HL-60/S4 treated with phorbol 12-myristate 13-acetate at 8.2 ng/mL for 4 days and 3 days (cell line): Measurements from ENCODE around the gene OGFOD3.

Source experiments
- in situ Hi-C: fragments of 300-500 bp; cut with MboI; formaldehyde crosslinking; loops from 2 replicates; pipeline ENCODE4 v1.15.0; 2022; ENCODE audit warnings: low sequenced_read_pairs

OGFOD3 gene

DNA sequence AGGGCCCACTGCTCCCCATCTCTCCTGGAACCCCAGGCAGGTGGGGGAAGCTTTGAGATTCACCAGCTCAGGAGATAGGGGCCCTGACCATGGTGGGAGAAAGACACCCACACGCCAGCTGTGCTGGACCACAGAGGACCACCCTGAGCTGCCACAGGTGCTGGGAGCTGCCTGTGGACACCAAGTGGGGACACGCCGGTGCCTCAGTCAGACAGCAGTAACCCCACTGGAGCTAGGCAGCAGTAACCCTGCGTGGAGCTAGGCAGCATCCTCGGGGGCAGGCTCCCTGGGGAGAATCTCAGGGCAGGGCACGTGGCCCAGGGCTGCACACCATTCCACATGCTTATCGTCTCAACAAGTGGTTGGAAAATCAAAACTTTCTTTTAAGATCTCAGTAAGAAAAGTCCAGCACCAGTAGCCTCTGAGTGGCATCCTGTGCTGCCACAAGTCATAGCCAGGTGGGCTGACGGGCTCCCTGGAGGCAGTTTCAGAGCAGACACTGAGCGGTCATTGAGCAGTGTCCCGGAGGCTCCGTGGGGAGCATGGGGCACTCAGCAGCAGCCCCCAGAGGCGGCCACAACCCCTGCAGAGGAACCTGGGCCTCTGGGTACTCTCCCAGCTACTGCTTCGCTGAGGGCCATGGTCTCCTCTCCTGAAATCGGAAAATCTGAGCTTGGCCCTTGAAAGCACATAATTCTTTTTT lies 8.2 kb downstream of the OGFOD3 start:
- in situ Hi-C loops = loop anchor here (5.0 to 25.0 kb wide), 2 partner anchors 58 to 148 kb away; partner anchors contain the start of gene CSNK1D

DNA sequence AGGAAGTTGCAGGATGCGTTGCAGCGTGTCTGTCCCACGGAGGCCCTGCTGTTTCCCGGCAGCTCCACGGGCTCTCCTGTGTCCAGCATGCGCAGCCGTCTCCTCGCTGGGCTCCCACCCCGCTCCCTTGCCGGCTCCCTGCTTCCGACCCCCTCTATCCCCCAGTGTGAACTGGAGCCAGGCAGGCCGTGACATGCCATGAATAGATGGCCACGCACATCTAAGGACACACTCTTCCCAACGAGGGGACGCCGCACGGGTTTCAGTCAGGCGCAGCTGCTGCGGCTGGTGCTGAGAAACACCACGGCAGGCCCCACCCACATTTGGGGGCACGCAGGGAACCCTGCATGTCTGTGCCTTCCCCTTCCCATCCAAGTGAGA lies 9.5 kb downstream of the OGFOD3 start:
- in situ Hi-C loops = loop anchor here (25.0 kb wide), 1 partner anchor 147 kb away; the partner anchor contains the start of gene CSNK1D

DNA sequence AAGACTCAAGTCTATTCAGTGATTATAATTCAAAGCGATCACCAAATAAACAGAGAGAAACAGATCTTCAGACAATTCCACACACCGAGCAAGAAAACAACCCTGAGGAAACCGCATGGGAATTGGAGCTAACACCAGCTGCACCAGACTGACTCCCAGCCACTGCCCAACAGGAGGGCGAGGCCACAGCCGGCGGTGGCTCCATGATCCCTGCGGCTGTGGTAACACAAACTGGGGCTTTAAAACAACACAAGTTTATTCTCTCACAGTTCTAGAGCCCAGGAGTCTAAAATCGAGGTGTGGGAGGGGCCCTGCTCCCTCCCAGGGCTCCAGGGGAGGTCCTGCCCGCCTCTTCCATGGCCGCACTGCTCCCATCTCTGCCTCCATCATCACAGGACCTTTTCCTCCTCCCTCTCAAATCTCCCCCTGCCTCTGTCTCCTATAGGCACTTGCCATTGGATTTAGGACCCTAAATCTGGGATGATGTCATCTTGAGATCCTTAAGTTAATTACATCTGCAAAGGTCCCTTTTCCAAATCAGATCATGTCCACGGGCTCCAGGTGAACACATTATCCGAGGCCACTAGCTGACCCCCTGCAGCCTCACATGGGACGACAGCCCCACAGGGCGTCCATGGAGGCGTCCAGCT lies 10.0 kb downstream of the OGFOD3 start:
- in situ Hi-C loops = loop anchor here (25.0 kb wide), 1 partner anchor 146 kb away; the partner anchor contains the start of gene CSNK1D

DNA sequence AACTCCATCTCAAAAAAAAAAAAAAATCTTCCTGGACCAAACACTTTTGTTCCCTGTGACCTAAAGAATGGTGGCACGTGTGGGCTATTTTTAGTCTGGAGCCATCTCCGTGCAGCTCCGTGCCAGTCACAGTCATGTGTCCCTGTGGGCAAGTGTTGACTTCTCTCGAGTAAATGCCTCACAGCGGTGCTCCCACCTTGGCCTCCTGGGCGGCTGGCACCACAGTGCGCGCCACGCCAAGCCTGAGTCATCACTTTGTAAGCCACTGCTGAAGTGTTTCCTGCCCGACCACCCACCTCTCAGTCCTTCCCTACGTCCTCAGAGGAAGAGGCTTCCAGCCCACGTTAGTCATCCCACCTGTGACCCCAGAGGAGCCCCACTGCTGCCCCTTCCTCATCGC lies 11.1 kb downstream of the OGFOD3 start:
- in situ Hi-C loops = loop anchor here (25.0 kb wide), 1 partner anchor 145 kb away; the partner anchor contains the start of gene CSNK1D

DNA sequence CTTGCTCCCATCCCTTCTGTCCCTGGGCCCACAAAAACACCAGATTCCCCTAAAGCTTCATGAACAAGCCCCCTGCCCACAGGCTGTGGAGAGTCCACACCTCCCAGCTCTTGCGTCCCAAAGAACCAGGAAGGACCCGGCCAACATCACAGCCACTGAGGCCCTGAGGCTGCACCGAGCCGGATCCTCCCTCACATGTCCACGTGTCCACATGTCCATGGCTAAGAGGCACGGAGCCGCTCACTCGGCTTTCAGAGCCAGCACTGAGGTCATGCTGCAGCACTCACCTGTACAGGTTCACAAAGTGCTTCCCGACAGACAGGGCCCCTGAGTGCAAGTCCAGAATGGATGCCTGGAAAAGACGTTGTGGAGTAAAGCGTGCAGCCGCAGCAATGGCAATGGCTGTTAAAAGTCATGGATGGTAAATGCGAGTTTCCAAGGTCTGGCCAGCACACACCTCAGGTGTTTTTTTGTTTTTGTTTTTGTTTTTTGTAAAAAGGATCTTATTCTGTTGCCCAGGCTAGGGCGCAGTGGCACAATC lies 12.2 kb downstream of the OGFOD3 start:
- in situ Hi-C loops = loop anchor here (25.0 kb wide), 1 partner anchor 144 kb away; the partner anchor contains the start of gene CSNK1D

DNA sequence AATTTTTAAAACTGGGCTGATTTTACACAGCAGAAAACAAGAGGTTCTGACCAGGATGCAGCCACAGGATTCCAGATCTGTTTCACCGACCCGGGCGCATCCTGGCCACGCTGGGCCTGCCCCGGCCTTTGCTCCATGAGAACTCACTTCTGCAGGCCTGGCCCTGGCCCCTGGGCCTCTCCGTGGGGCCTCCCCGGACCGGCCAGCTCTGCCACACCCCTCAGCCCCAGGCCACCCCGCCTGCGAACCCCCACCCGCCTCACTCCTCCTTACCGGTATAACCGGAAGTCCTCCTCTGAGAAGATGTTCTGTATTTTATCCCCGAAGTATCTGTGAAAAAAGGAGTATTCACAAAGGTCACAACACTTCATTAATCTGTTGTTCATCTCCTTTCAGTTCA lies 13.3 kb downstream of the OGFOD3 start:
- in situ Hi-C loops = loop anchor here (25.0 kb wide), 1 partner anchor 143 kb away; the partner anchor contains the start of gene CSNK1D

DNA sequence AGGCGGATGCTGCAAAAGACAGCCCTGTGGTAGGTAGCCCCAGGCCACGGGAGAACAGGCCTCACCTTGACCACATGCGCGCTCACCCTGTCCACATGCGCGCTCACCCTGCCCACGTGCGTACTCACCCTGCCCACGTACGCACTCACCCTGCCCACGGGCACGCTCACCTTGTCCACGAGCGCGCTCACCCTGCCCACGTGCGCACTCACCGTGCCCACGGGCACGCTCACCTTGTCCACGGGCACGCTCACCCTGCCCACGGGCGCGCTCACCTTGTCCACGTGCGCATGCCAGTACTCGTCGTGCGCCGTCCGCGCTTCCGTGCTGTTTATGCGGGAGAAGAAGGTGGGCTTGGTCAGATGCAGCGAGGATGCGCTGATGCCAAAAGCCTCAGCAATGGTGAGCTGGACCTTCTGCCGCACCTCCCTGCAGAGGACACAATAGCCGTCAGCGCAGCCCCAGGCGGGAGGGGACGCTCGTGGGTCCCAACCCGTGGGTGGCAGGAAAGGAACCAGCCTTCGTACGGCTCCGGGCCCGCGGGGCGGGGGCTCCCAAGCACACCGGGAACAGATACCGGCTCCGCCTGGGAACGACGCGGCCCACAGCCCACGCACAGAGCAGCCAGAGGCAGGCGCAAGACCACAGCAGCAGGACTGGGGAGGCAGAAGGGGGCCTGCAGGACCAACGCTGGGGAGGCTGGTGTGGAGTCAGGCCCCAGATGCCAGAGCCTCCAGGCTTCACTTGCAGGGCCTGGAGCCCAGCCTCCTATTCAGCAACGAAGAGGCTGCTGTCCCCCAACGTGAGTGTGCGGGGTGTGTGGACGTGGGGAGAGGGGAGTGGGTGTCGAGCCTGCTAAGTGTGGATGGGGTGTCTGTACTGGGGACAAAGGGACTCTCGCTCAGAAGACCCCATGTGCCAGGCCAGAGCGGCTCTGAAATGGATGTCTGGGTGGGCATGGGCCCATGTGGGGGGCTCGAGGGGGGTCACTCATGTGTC lies 14.4 kb downstream of the OGFOD3 start:
- in situ Hi-C loops = loop anchor here (25.0 kb wide), 1 partner anchor 142 kb away; the partner anchor contains the start of gene CSNK1D

DNA sequence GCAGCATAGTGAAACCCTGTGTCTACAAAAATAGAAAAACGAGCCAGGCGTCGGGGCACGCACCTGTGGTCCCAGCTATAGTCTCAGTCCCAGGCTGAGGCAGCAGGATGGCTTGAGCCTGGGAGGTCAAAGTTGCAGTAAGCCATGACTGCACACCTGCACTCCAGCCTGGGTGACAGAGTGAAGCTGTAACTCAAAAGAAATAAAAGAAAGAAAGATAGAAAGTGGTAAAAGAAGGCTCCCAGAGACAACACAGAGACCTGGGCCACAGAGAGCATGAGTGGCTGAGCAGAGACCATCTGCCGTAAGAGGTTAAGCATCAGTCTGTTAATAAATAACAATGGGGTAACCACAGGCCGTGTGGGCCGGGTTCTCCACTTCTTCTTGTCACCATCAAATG lies 15.5 kb downstream of the OGFOD3 start:
- in situ Hi-C loops = loop anchor here (25.0 kb wide), 1 partner anchor 141 kb away; the partner anchor contains the start of gene CSNK1D

DNA sequence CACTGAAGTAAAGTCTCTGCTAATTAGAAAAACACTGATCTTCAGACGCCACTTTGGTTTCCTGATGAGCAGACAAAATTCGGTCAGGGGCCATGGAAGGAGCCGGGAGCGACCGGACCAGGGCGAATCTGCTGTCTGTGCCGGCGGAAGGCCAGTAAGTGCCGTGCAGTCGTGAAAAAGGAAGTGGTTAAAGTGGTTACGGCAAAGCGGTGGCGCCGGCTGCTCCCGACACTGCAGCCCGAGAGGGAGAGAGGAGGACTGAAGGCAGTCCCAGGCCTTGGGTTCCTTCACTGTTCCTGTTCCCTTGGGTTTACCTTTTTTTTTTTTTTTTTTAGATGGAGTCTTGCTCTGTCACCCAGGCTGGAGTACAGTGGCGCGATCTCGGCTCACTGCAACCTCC lies 17.6 kb downstream of the OGFOD3 start:
- in situ Hi-C loops = loop anchor here (25.0 kb wide), 1 partner anchor 139 kb away; the partner anchor contains the start of gene CSNK1D

DNA sequence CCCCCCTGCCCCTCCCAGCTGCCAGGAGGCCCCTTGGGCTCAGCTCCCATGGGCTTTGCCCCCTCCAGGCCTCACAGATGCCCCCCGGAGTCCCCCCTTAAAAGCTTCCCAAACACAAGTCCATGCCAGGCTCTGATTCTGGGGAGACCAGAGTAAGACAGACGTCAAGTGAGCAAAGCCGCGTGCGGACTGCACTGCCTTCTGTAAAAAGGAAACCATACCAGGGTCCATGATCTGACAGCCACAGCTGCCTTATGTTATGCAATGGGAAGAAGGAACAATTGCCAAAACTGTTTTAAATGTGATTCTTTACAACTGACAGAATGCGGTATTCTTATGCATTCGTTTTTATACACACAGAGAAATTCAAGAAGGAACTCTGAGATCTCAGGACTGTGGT lies 18.2 kb downstream of the OGFOD3 start:
- in situ Hi-C loops = loop anchor here (25.0 kb wide), 1 partner anchor 138 kb away; the partner anchor contains the start of gene CSNK1D

DNA sequence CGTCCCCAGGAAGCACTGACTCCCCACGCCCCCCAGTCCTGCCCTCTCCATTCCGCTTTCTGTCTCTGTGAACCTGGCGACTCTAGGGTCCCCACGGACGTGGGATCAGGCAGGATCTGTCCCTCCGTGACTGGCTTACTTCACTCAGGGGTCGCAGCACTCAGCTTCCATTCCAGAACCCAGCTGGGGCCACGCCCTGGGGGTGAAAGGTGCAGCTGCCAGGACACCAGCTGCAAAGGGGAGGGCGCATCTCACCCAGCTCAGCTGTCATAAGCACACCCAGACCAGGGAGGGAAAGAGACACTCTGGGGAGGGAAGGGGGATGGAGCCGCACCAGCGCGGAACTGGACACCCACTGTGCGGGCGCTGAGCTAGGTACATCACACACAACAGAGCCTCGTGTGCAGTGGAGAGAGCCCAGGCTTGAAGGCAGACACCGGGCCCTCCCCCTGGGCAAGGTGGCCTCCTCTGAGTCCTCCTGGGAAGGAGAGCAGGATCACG lies 18.7 kb downstream of the OGFOD3 start:
- in situ Hi-C loops = loop anchor here (25.0 kb wide), 1 partner anchor 137 kb away; the partner anchor contains the start of gene CSNK1D

DNA sequence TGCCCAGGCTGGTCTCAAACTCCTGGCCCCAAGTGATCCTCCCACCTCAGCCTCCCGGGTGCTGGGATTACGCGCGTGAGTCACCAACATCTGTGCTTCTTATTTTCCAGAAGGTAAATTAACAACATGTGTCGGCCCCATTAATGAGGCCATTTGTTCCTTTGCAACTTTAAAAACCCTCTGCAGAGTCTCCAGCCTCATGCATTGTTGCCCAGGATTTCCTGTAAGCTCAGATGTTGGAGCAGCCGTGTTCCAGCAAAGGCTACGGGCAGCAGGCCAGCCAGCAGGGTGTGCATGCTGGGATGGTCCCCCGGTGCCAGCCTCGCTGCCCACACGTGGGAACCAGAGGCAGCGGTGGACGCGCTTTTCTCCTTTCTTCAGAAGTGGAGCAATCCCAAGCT lies 19.3 kb downstream of the OGFOD3 start:
- in situ Hi-C loops = no loop called here

DNA sequence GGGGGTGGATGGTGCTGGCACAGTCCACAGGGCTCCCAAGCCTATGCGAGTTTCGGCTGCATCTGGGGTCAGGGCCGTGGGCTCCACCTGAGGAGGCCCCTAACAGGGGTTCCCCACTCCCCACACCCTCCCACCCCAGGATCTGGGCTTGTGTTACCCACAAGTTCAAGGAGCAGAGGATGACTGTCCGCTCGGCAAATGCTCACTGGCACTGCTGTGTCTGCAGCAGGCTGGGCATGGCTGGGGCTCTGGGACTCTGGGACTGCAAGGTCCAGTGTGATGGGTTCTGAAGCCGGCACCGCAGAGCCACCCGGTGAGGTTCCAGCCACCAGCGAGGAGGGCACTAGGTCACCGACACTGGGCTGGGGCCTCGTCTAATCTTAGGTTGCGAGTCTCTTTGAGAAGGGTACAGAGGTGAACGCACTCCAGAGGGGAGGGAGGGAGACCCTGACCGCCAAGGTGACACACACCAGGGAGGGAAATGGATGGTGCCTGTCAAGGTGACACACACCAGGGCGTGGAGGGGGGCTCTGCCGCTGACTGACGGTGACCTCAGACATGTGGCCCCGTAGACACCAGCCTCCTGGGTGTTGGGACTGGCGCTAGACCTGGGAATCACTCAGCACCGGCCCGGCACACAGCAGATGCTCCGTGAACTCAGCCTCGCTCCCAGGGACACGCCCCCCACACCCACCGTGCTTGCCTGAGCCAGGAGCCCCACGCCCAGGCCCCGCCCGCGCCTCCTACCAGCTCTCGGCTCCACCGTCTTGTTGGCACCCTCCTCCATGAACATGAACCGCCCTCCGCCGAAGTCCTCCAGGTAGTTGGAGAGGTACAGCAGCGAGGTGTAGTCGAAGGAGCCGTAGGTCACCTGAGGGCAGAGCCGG lies 20.7 kb downstream of the OGFOD3 start:
- in situ Hi-C loops = no loop called here

DNA sequence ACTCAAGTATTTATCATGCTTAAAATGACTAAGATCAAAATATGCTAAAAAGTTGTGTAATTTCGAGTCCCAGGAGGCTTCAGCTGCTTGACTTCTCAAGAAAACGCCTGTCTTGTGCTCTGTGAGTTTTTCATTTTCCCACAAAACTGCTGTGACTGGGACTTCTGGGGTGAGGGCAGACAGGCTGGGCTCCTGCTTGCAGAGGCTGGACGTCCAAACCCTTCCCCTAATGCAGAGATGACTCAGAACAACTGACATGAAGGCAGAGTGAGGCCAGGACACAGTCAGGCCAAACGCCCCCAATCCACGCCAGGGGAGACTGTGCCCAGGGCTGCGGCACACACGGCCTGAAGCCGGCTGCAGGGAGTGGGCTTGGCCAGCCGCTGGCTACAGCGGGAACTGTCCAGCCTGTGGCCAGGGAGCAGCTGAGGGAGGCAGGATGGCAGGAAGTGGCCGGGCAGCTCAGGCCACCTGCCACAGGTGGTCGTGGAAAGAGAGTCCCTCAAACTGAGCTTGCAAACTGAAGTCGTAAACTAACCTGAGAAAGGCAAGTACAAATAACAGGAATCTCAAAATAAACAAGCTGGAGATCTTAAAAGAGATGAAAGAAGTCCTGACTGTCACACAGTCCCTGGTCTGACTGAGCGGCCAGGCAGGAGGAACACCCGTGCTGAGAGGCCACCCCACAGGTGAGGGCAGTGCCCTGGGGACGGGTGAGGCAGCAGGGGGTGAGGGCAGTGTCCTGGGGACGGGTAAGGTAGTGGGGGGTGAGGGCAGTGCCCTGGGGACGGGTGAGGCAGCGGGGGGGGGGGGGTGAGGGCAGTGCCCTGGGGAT lies 21.6 kb downstream of the OGFOD3 start:
- in situ Hi-C loops = no loop called here

DNA sequence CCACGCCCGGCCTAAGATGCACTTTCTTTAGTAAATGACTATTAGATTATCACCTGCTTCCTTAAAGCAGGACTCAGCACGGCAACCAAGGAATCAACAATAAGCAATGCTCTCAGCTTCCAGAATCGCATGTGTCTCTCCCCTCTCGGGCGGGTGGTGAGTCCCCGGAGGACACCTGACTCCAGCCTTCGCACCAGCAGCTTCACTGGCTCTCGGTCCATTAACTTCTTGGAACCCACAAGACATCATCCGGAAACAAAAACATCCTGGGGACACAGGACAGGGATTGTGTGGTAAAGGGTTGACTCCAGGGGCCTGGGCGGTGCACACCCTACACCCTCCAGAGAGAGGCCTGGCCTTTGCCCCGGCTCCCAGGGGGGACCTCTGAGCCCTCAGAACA lies 24.1 kb downstream of the OGFOD3 start:
- in situ Hi-C loops = no loop called here

DNA sequence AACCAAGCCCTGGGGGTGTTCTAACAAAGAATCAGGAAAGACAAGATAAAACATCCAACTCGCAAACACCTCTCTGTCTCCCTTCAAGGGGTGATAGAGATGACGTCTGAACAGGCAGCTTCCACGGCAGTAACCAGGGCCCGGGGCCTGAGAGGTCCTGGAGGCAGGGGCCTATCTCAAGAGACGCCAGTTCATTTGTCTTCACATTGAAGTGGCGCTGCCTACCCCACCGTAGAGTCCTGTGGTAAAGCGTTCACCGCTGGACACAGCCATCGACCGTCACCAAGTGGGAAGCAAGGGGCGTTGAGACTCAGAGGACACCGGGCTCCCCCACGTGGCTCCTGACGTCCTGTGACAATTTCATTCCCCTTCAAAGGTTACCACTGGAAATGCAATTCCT lies 25.4 kb downstream of the OGFOD3 start:
- in situ Hi-C loops = no loop called here

DNA sequence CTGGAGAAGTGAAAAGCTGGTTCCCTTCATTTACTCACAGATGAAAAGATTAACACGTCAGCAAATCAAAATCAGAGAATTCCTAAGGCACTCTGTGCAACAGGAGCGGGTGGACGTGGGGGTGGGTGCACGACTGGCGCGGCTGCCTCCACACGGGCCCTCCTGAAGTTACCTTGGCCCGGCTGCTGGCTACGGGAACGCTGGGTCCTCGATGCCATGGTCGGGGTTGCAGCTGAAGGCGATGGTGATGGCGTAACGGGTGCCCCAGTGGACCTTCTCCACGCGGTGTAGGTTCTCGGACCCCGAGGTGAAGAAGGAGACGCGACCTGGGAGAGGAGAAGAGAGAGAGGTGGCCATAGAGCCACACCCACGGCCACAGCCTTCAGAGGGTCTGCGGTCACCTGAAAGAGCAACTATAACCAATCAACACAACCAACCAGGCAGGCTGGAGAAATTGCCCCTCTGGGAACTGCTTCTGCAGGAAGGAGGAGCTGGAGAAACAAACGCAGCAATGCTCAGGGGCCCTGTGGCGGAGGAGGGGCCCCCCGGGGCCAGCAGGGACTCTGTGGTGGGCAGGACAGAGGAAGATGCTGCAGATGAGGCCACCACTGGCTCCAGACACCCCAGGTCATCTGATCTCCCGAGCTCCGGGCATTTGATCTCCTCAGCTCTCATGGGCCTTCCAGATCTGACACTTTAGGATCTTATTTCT lies 26.0 kb downstream of the OGFOD3 start:
- in situ Hi-C loops = no loop called here
